HCT116 (cell line): Measurements from ENCODE around the gene BPIFB6. TPM values are rescaled to one million over a fixed set of nuclear protein-coding genes. Genes with fewer than 3 reads are reported as not detected.

Experiments
- ATAC-seq: fragments of 200-7000 bp; cut with Tn5 transposase; 2 replicates; pipeline ENCODE4 v1.9.1; 2020; ENCODE audit warnings: mild to moderate bottlenecking, moderate library complexity
- BruUV-seq: library from RNA; stranded (reverse); fragments of 400-500 nt; replicated peaks from 2 replicates; lab custom pipeline; 2021; lab: Mats Ljungman, UMichigan
- CTCF ChIA-PET: fragments of 300-600 bp; sonication (Branson Sonifier 250); formaldehyde crosslinking; loops from one replicate; lab custom pipeline; 2021; ENCODE audit warnings: antibody characterized with exemption; lab: Charles Lee
- POLR2A ChIA-PET: fragments of 300-600, 350-600 bp; sonication (Branson Sonifier 250); formaldehyde crosslinking; loops from one replicate; lab custom pipeline; 2021; ENCODE audit warnings: antibody characterized with exemption; lab: Charles Lee
- RAD21 ChIA-PET, 2 experiments: fragments of 300-600 bp; sonication (Branson Sonifier 250); formaldehyde crosslinking; loops; one replicate each; lab custom pipeline; 2023; ENCODE audit warnings: low total read pairs in 2 of 2; ENCODE audit not compliant: uncharacterized antibody in 2 of 2, unreplicated experiment in 2 of 2, low non-redundant PET in 1 of 2; lab: Charles Lee
- DNase-seq: peaks from one replicate; pipeline ENCODE4 v3.0.0-alpha.2; 2010; ENCODE audit warnings: low read depth, low spot score
- H2AFZ ChIP-seq: fragments of 200-600 bp; shearing (Covaris generic), sonication (generic); 2 replicates; pipeline ENCODE4 v1.6.1; 2017; ENCODE audit warnings: low read depth, mixed run types, mixed read lengths, antibody characterized with exemption, low read length; ENCODE audit not compliant: poor library complexity, severe bottlenecking
- H3K27ac ChIP-seq: 2 replicates; pipeline ENCODE4 v1.5.1; 2012; ENCODE audit warnings: low read depth, low read length
- H3K27me3 ChIP-seq: fragments of 200-600 bp; sonication (generic); 2 replicates; pipeline ENCODE4 v1.6.1; 2016; ENCODE audit warnings: mixed run types, low read length, mixed read lengths; ENCODE audit not compliant: insufficient read depth
- H3K36me3 ChIP-seq, 2 experiments: fragments of 200-500 bp in 1 of 2; fragments of 200-600 bp in 1 of 2; sonication (Bioruptor generic) in 1 of 2; sonication (generic) in 1 of 2; 2 replicates each; pipeline versions ENCODE4 v1.5.1 to v1.6.1; 2014 to 2016; ENCODE audit warnings: low read length in 2 of 2, inconsistent platforms in 1 of 2, mixed read lengths in 1 of 2, mixed run types in 1 of 2; ENCODE audit not compliant: insufficient read depth in 2 of 2, control insufficient read depth in 1 of 2
- H3K4me1 ChIP-seq, 2 experiments: fragments of 200-600 bp in 1 of 2; sonication (generic) in 1 of 2; 2 replicates each; pipeline versions ENCODE4 v1.5.1 to v1.6.1; 2012 to 2017; ENCODE audit warnings: low read length in 2 of 2, inconsistent platforms in 1 of 2, mild to moderate bottlenecking in 1 of 2, mixed read lengths in 1 of 2, mixed run types in 1 of 2, moderate library complexity in 1 of 2; ENCODE audit not compliant: insufficient read depth in 2 of 2, control insufficient read depth in 1 of 2
- H3K4me2 ChIP-seq: fragments of 200-600 bp; sonication (generic); 2 replicates; pipeline ENCODE4 v1.6.1; 2017; ENCODE audit warnings: mixed run types, low read length, mixed read lengths
- H3K4me3 ChIP-seq, 2 experiments: fragments of 200-600 bp in 1 of 2; sonication (generic) in 1 of 2; replicated peaks in 1 of 2; 2 replicates each; pipeline ENCODE4 v1.5.1; 2011 to 2016; ENCODE audit warnings: low read length in 2 of 2, control low read depth in 1 of 2, low read depth in 1 of 2, mild to moderate bottlenecking in 1 of 2, mixed read lengths in 1 of 2, mixed run types in 1 of 2
- H3K79me2 ChIP-seq: fragments of 200-600 bp; sonication (generic); 2 replicates; pipeline ENCODE4 v1.6.1; 2017; ENCODE audit warnings: mild to moderate bottlenecking, mixed run types, low read length, moderate library complexity, mixed read lengths; ENCODE audit not compliant: insufficient read depth
- H3K9ac ChIP-seq: fragments of 200-600 bp; sonication (generic); 2 replicates; pipeline ENCODE4 v1.6.1; 2016; ENCODE audit warnings: low read length, mixed read lengths
- H3K9me2 ChIP-seq: fragments of 200-600 bp; sonication (generic), shearing (Covaris generic); 2 replicates; pipeline ENCODE4 v1.6.1; 2017; ENCODE audit warnings: mixed run types, mild to moderate bottlenecking, moderate library complexity; ENCODE audit not compliant: insufficient read depth
- H3K9me3 ChIP-seq, 2 experiments: fragments of 200-500 bp in 1 of 2; fragments of 200-600 bp in 1 of 2; sonication (Bioruptor generic) in 1 of 2; sonication (generic) in 1 of 2; 2 replicates each; pipeline ENCODE4 v1.6.1; 2014 to 2017; ENCODE audit warnings: low read length in 2 of 2, mixed read lengths in 2 of 2, inconsistent platforms in 1 of 2, low read depth in 1 of 2, mild to moderate bottlenecking in 1 of 2, mixed run types in 1 of 2, moderate library complexity in 1 of 2; ENCODE audit not compliant: control insufficient read depth in 1 of 2, insufficient read depth in 1 of 2
- H4K20me1 ChIP-seq: fragments of 200-600 bp; sonication (generic), shearing (Covaris generic); 2 replicates; pipeline ENCODE4 v1.6.1; 2017; ENCODE audit warnings: mixed run types, mild to moderate bottlenecking, moderate library complexity; ENCODE audit not compliant: insufficient read depth
- ATF3 ChIP-seq: IDR thresholded peaks from 2 replicates; pipeline ENCODE4 v1.6.1; 2012
- CEBPB ChIP-seq: IDR thresholded peaks from 2 replicates; pipeline ENCODE4 v1.6.1; 2012; ENCODE audit warnings: low read depth
- CTCF ChIP-seq, 3 experiments: fragments of 200-600 bp in 1 of 3; sonication (generic) in 1 of 3; IDR thresholded peaks in 2 of 3; conservative IDR thresholded peaks in 1 of 3; 2 replicates each; pipeline ENCODE4 v1.5.1; 2012 to 2017; ENCODE audit warnings: low read depth in 2 of 3, low read length in 2 of 3, antibody characterized with exemption in 1 of 3, borderline replicate concordance in 1 of 3, control low read depth in 1 of 3, mild to moderate bottlenecking in 1 of 3, mixed read lengths in 1 of 3, mixed run types in 1 of 3, moderate library complexity in 1 of 3; ENCODE audit not compliant: insufficient read depth in 1 of 3
- EGR1 ChIP-seq: IDR thresholded peaks from 2 replicates; pipeline ENCODE4 v1.6.1; 2012; ENCODE audit warnings: low read depth
- ELF1 ChIP-seq: IDR thresholded peaks from 2 replicates; pipeline ENCODE4 v1.6.1; 2012; ENCODE audit warnings: low read depth, borderline replicate concordance
- EZH2 ChIP-seq: fragments of 200-600 bp; sonication (generic); IDR thresholded peaks from 2 replicates; pipeline ENCODE4 v1.6.1; 2017; ENCODE audit warnings: antibody characterized with exemption, mixed run types
- EZH2phosphoT487 ChIP-seq: fragments of 200-600 bp; IDR thresholded peaks from 2 replicates; pipeline ENCODE4 v1.6.1; 2018; ENCODE audit warnings: antibody characterized with exemption, borderline replicate concordance
- FOSL1 ChIP-seq: IDR thresholded peaks from 2 replicates; pipeline ENCODE4 v1.6.1; 2012; ENCODE audit warnings: low read depth
- MAX ChIP-seq: IDR thresholded peaks from 2 replicates; pipeline ENCODE4 v1.6.1; 2012
- POLR2A ChIP-seq: IDR thresholded peaks from 2 replicates; pipeline ENCODE4 v1.7.0; 2011; ENCODE audit warnings: borderline replicate concordance; ENCODE audit not compliant: insufficient read depth, insufficient read length; ENCODE audit errors: extremely low read depth
- RAD21 ChIP-seq: IDR thresholded peaks from 2 replicates; pipeline ENCODE4 v1.6.1; 2012; ENCODE audit warnings: low read depth, mild to moderate bottlenecking
- REST ChIP-seq: IDR thresholded peaks from 2 replicates; pipeline ENCODE4 v1.6.1; 2012; ENCODE audit warnings: low read depth
- SIN3A ChIP-seq: IDR thresholded peaks from 2 replicates; pipeline ENCODE4 v1.6.1; 2012; ENCODE audit warnings: low read depth
- SP1 ChIP-seq: IDR thresholded peaks from 2 replicates; pipeline ENCODE4 v1.6.1; 2012; ENCODE audit warnings: low read depth
- SRF ChIP-seq: IDR thresholded peaks from 2 replicates; pipeline ENCODE4 v1.6.1; 2012; ENCODE audit warnings: low read depth
- TCF7L2 ChIP-seq: IDR thresholded peaks from 2 replicates; pipeline ENCODE4 v1.7.0; 2011; ENCODE audit warnings: borderline replicate concordance, inconsistent platforms; ENCODE audit not compliant: insufficient read depth, insufficient read length; ENCODE audit errors: extremely low read depth
- YY1 ChIP-seq: IDR thresholded peaks from 2 replicates; pipeline ENCODE4 v1.6.1; 2011; ENCODE audit warnings: low read length, low read depth, moderate library complexity, mild to moderate bottlenecking; ENCODE audit not compliant: insufficient replicate concordance; ENCODE audit errors: extremely low read depth
- ZFX ChIP-seq: fragments of 450-650 bp; IDR thresholded peaks from 2 replicates; pipeline ENCODE4 v1.6.1; 2017
- ZNF274 ChIP-seq: fragments of 200-500 bp; sonication (Bioruptor generic); IDR thresholded peaks from 2 replicates; pipeline ENCODE4 v1.6.1; 2014; ENCODE audit warnings: mild to moderate bottlenecking, low read depth, low read length, inconsistent platforms
- intact Hi-C: fragments of 100-400 bp; cut with micrococcal nuclease; formaldehyde crosslinking; loops from 2 replicates; pipeline ENCODE4 v1.10.0; 2022
- total RNA-seq: library from RNA; stranded (reverse); gene quantifications from one replicate; pipeline ENCODE4 v1.2.1, GENCODE V29; 2021; ENCODE audit not compliant: unreplicated experiment

BPIFB6 gene
- total RNA-seq, 1 experiment from 2014 or later: not detected

GRCh38 chr20:33075281-33075680 lies 43.8 kb downstream of the BPIFB6 start:
- H3K9me2 ChIP-seq: no peaks in the 10 kb centered on the region
- H3K36me3 ChIP-seq: no peaks in the 10 kb centered on the region
- H3K27ac ChIP-seq: no peak overlapping the region
- intact Hi-C loops: loop anchor here (5.0 kb wide), 1 partner anchor 283 kb away; no protein-coding TSS in a partner anchor
- no peak overlapping the region for H2AFZ ChIP-seq
- ChIA-PET RAD21 (no interaction called here), POLR2A (no interaction called here), CTCF (interaction anchor here (0.8 to 2.8 kb wide), 2 partner anchors 130 to 173 kb away, joined by 3 to 14 read pairs; no protein-coding TSS in a partner anchor)
- no peaks in the 10 kb centered on the region for H3K79me2 ChIP-seq
- ATAC-seq (no peak), DNase-seq (no peak)
- TF ChIP-seq YY1 (no peak), ZFX (no peak), SP1 (no peak), ATF3 (no peak), MAX (no peak), EZH2phosphoT487 (no peak), EGR1 (no peak), FOSL1 (no peak), TCF7L2 (no peak), POLR2A (no peak), ZNF274 (no peak), CEBPB (no peak), SRF (no peak), CTCF (IDR thresholded peaks at IDR 0.05 in 2 of 3, conservative IDR thresholded peaks at IDR 0.05 in 1 of 3; ENCODE audit: borderline replicate concordance in 1 of 3, insufficient read depth in 1 of 3, low read depth in 2 of 3, low read length in 2 of 3) (no peak), REST (no peak), ELF1 (no peak), SIN3A (no peak), RAD21 (no peak), EZH2 (no peak)
- H3K27me3 ChIP-seq: no peaks in the 10 kb centered on the region
- no peaks in the 10 kb centered on the region for H3K9me3 ChIP-seq
- BruUV-seq: no TSS peak
- no peaks in the 10 kb centered on the region for H4K20me1 ChIP-seq
- no peak overlapping the region for H3K4me3 ChIP-seq
- no peak overlapping the region for H3K9ac ChIP-seq
- H3K4me2 ChIP-seq: no peak overlapping the region
- peaks cover 8 to 17% of the 10 kb centered on the region in 2 experiments; a peak in 3 of 4 replicates for H3K4me1 ChIP-seq
